HG02981 (cell line): ENCODE data around the gene LCN10.
"Not testable (repeated sequence)": the region's sequence is repeated elsewhere in the genome, so short reads cannot be mapped to it uniquely, and the experiment has no call there.

ENCODE experiments used
- ATAC-seq: cut with Tn5 transposase; IDR thresholded peaks from one replicate; pipeline ENCODE4 v1.9.1; 2021; ENCODE audit warnings: mild to moderate bottlenecking, moderate library complexity; ENCODE audit not compliant: unreplicated experiment

The LCN10 gene

GRCh38 chr9:136755302-136756133 is 12.8 kb upstream of the LCN10 start:
- not testable (repeated sequence) for ATAC-seq

GRCh38 chr9:136754626-136755301 is 12.0 kb upstream of the LCN10 start:
- ATAC-seq: no peak

GRCh38 chr9:136754059-136754572 is 11.4 kb upstream of the LCN10 start:
- ATAC-seq: no peak

- ATAC-seq: no peak
These were observed 10.8 kb upstream of the LCN10 start for GRCh38 chr9:136753371-136754058.

GRCh38 chr9:136751814-136752213 is 9.1 kb upstream of the LCN10 start:
- no peak for ATAC-seq

- no peak for ATAC-seq
These were observed 8.5 kb upstream of the LCN10 start for GRCh38 chr9:136751244-136751643.

GRCh38 chr9:136750526-136750925 is 7.8 kb upstream of the LCN10 start:
- no peak for ATAC-seq

GRCh38 chr9:136748666-136749611 is 6.2 kb upstream of the LCN10 start:
- ATAC-seq: no peak

- ATAC-seq: no peak
These were observed 5.5 kb upstream of the LCN10 start, which contains the start of gene LCN6 for GRCh38 chr9:136748201-136748600. Gene LCN6, minus strand, starts transcription at chr9:136748525. Its CDS starts 42 bp downstream, at chr9:136748483.

- ATAC-seq: no peak
These were observed 4.7 kb upstream of the LCN10 start for GRCh38 chr9:136747161-136748060.

- ATAC-seq: no peak
These were observed 3.9 kb upstream of the LCN10 start for GRCh38 chr9:136746621-136747020.

GRCh38 chr9:136746155-136746490 is 3.4 kb upstream of the LCN10 start:
- no peak for ATAC-seq

- ATAC-seq: no peak
These were observed 2.8 kb upstream of the LCN10 start for GRCh38 chr9:136745389-136746154.

- no peak for ATAC-seq
These were observed 2.0 kb upstream of the LCN10 start for GRCh38 chr9:136744773-136745172.

- no peak for ATAC-seq
These were observed 985 bp upstream of the LCN10 start for GRCh38 chr9:136743639-136744211.

- no peak for ATAC-seq
These were observed 713 bp downstream of the LCN10 start for GRCh38 chr9:136741883-136742571.

- ATAC-seq: no peak
These were observed 1.5 kb downstream of the LCN10 start for GRCh38 chr9:136740971-136741882.
